Measurements from ENCODE around the gene ZBTB33. TPM values are rescaled to one million over a fixed set of nuclear protein-coding genes. Genes with fewer than 3 reads are reported as not detected.
A peak's percentile ranks its signal among the peaks of the same experiment; 100 is the strongest.

ZBTB33 gene
- total and polyA plus RNA-seq, 2 donors, result 11.8 to 21.2 TPM

DNA sequence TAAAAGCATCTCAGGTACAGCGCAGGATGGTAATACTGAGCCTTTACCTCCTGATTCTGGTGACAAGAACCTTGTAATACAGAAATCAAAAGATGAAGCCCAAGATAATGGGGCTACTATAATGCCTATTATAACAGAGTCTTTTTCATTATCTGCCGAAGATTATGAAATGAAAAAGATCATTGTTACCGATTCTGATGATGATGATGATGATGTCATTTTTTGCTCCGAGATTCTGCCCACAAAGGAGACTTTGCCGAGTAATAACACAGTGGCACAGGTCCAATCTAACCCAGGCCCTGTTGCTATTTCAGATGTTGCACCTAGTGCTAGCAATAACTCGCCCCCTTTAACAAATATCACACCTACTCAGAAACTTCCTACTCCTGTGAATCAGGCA is 3.2 kb downstream of the ZBTB33 start:
- peaks cover 14 to 18% of the 10 kb centered on the region in 2 donors for H3K36me3 ChIP-seq (ENCODE audit: control insufficient read depth in 2 of 2, insufficient read depth in 2 of 2, low read length in 1 of 2)
- no peak overlapping the region for H3K27ac ChIP-seq (ENCODE audit: low read depth in 1 of 2, low read length in 1 of 2)
- no peaks in the 10 kb centered on the region for H3K9me3 ChIP-seq (ENCODE audit: control insufficient read depth in 2 of 2, insufficient read depth in 1 of 2, low read length in 1 of 2)
- WGBS, result 96% methylated on average over 6 of the region's 6 CpGs
- no peaks in the 10 kb centered on the region for H3K4me1 ChIP-seq (ENCODE audit: control insufficient read depth in 2 of 2, insufficient read depth in 2 of 2, low read length in 2 of 2)
- no peak overlapping the region for H3K4me3 ChIP-seq (ENCODE audit: low read length in 2 of 2)
- no peaks in the 10 kb centered on the region for H3K27me3 ChIP-seq (ENCODE audit: control insufficient read depth in 2 of 2, insufficient read depth in 1 of 2, low read length in 1 of 2)
- DNase-seq (ENCODE audit: low read depth in 6 of 9, low spot score in 9 of 9), result no peak

DNA sequence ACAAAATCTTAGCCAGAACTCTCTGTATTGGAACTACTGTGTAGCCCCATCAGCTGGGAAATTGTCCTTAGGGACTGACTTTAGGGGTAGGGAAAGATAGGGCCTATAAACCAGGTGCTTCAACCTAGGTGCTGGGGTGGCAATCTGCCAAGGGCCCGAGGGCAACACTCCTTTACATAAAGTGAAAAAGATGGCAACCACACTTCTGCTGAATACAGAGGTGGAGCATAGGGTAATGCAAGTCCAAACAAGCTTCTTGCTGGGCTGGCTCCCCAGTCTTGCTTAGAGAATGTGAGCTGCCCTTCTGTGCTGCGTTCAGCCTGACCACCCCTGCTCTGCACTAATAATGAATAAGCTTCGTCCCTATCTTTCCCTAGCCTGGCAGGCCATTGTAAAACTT is 9.8 kb downstream of the ZBTB33 start:
- 92% methylated on average over 3 of the region's 3 CpGs for WGBS
- DNase-seq (ENCODE audit: low read depth in 6 of 9, low spot score in 9 of 9), result no peak
- Histone ChIP-seq H3K4me1 (ENCODE audit: control insufficient read depth in 2 of 2, insufficient read depth in 2 of 2, low read length in 2 of 2) (no peaks in the 10 kb centered on the region), H3K27me3 (ENCODE audit: control insufficient read depth in 2 of 2, insufficient read depth in 1 of 2, low read length in 1 of 2) (no peaks in the 10 kb centered on the region), H3K4me3 (ENCODE audit: low read length in 2 of 2) (no peak overlapping the region), H3K36me3 (ENCODE audit: control insufficient read depth in 2 of 2, insufficient read depth in 2 of 2, low read length in 1 of 2) (no peaks in the 10 kb centered on the region), H3K27ac (ENCODE audit: low read depth in 1 of 2, low read length in 1 of 2) (no peak overlapping the region), H3K9me3 (ENCODE audit: control insufficient read depth in 2 of 2, insufficient read depth in 1 of 2, low read length in 1 of 2) (no peaks in the 10 kb centered on the region)

DNA sequence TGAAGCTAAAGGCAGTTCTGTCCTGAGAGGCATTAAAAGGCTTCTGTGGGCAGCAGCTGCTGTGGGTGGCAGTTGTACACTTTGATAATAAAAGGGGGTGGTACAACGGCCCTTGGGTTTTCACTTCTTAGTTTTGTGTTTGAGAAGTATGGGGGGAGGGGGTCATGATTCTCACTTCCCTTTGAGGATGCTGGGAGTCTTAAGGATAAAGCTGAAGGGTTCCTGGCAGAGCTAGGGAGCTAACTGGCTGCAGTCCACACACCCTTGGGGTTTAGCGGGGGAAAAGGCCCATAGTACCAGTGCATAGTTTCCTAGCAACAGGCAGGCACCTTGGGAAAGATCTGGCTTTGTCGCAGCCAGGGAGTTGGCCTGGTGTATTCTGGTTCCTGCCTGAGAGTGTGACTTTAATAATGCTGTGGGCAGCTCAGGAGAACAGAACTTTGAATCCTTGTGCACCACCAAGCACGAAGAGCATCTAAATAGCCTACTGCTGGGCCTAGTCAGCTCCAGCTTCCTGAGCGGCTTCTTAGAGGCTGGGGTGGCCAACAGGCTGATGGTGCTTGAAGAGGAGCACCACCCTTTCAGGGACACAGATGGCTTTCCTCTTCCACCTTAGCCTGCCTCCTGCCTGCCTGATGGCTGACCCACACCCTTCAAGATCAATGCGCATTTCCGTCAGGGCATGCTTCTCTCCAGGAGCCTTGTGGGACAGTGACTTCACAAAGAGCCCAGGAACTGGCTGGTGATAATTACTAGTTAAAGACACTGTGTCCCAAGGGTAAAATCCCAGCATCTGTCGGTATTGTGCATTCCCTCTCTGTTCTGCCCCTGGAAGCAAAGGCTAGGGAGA is 12.5 kb downstream of the ZBTB33 start:
- Histone ChIP-seq H3K27ac (ENCODE audit: low read depth in 1 of 2, low read length in 1 of 2) (no peak overlapping the region), H3K9me3 (ENCODE audit: control insufficient read depth in 2 of 2, insufficient read depth in 1 of 2, low read length in 1 of 2) (no peaks in the 10 kb centered on the region), H3K36me3 (ENCODE audit: control insufficient read depth in 2 of 2, insufficient read depth in 2 of 2, low read length in 1 of 2) (no peaks in the 10 kb centered on the region), H3K4me3 (ENCODE audit: low read length in 2 of 2) (no peak overlapping the region), H3K4me1 (ENCODE audit: control insufficient read depth in 2 of 2, insufficient read depth in 2 of 2, low read length in 2 of 2) (no peaks in the 10 kb centered on the region), H3K27me3 (ENCODE audit: control insufficient read depth in 2 of 2, insufficient read depth in 1 of 2, low read length in 1 of 2) (no peaks in the 10 kb centered on the region)
- DNase-seq (ENCODE audit: low read depth in 6 of 9, low spot score in 9 of 9), result peak in 1 of 9 donors; percentile 5
- WGBS, result 92% methylated on average over 8 of the region's 8 CpGs

GRCh38 chrX:120264341-120264740 is 13.7 kb downstream of the ZBTB33 start:
- Histone ChIP-seq H3K27me3 (ENCODE audit: control insufficient read depth in 2 of 2, insufficient read depth in 1 of 2, low read length in 1 of 2) (no peaks in the 10 kb centered on the region), H3K4me1 (ENCODE audit: control insufficient read depth in 2 of 2, insufficient read depth in 2 of 2, low read length in 2 of 2) (no peaks in the 10 kb centered on the region), H3K9me3 (ENCODE audit: control insufficient read depth in 2 of 2, insufficient read depth in 1 of 2, low read length in 1 of 2) (no peaks in the 10 kb centered on the region), H3K27ac (ENCODE audit: low read depth in 1 of 2, low read length in 1 of 2) (no peak overlapping the region), H3K4me3 (ENCODE audit: low read length in 2 of 2) (no peak overlapping the region), H3K36me3 (ENCODE audit: control insufficient read depth in 2 of 2, insufficient read depth in 2 of 2, low read length in 1 of 2) (no peaks in the 10 kb centered on the region)
- DNase-seq (ENCODE audit: low read depth in 6 of 9, low spot score in 9 of 9), result no peak

- peak in 1 of 9 donors; percentile 26 for DNase-seq (ENCODE audit: low read depth in 6 of 9, low spot score in 9 of 9)
- 83% methylated on average over 1 of the region's 1 CpG for WGBS
- H3K4me3 ChIP-seq (ENCODE audit: low read length in 2 of 2), result no peak overlapping the region
- peak overlapping the region; percentile 11 to 31 for H3K27ac ChIP-seq (ENCODE audit: low read depth in 1 of 2, low read length in 1 of 2)
- H3K36me3 ChIP-seq (ENCODE audit: control insufficient read depth in 2 of 2, insufficient read depth in 2 of 2, low read length in 1 of 2), result no peaks in the 10 kb centered on the region
- no peaks in the 10 kb centered on the region for H3K27me3 ChIP-seq (ENCODE audit: control insufficient read depth in 2 of 2, insufficient read depth in 1 of 2, low read length in 1 of 2)
- no peaks in the 10 kb centered on the region for H3K4me1 ChIP-seq (ENCODE audit: control insufficient read depth in 2 of 2, insufficient read depth in 2 of 2, low read length in 2 of 2)
- H3K9me3 ChIP-seq (ENCODE audit: control insufficient read depth in 2 of 2, insufficient read depth in 1 of 2, low read length in 1 of 2), result no peaks in the 10 kb centered on the region
Observed at GRCh38 chrX:120269373-120270035, 18.9 kb downstream of the ZBTB33 start.

DNA sequence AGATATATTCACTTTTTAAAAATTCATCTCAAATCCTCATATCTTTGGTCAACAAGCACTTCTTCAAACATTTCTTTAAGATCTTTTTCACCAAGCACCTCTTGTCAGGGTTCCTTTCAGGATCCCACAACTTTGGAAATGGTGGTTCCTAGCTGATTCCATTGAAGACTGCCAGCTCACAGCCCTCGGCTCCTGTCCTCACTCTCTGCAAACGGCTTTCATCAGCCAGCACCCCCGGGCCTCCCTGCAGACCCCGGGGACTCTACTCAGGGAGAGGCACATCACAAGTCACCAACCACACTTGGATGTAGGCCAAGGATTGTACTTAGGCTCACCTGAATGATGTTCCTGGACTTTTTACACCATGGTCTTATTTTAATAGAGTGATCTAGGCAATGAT is 20.0 kb downstream of the ZBTB33 start:
- Histone ChIP-seq H3K36me3 (ENCODE audit: control insufficient read depth in 2 of 2, insufficient read depth in 2 of 2, low read length in 1 of 2) (no peaks in the 10 kb centered on the region), H3K27me3 (ENCODE audit: control insufficient read depth in 2 of 2, insufficient read depth in 1 of 2, low read length in 1 of 2) (no peaks in the 10 kb centered on the region), H3K9me3 (ENCODE audit: control insufficient read depth in 2 of 2, insufficient read depth in 1 of 2, low read length in 1 of 2) (no peaks in the 10 kb centered on the region), H3K27ac (ENCODE audit: low read depth in 1 of 2, low read length in 1 of 2) (no peak overlapping the region), H3K4me3 (ENCODE audit: low read length in 2 of 2) (no peak overlapping the region), H3K4me1 (ENCODE audit: control insufficient read depth in 2 of 2, insufficient read depth in 2 of 2, low read length in 2 of 2) (no peaks in the 10 kb centered on the region)
- DNase-seq (ENCODE audit: low read depth in 6 of 9, low spot score in 9 of 9), result no peak
- WGBS, result 94% methylated on average over 4 of the region's 4 CpGs

DNA sequence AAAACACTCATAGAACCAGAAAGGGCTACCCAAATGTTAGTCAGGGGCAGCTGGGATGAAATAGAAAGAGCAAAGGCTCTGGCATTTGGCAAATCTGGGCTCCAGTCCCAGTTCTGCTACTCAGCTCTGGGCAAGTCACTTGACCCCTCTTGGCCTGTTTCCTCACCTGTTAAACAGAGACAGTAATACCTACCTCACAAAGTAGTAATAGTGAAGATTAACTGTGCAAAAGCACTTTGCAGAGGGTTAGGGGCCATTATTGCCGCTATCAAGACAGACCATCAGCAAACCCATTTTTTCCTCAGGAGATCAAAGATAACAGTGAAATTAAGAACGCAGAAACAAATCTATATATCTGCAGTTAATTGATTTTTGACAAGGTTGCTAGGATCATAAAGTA is 20.6 kb downstream of the ZBTB33 start:
- Histone ChIP-seq H3K4me1 (ENCODE audit: control insufficient read depth in 2 of 2, insufficient read depth in 2 of 2, low read length in 2 of 2) (no peaks in the 10 kb centered on the region), H3K9me3 (ENCODE audit: control insufficient read depth in 2 of 2, insufficient read depth in 1 of 2, low read length in 1 of 2) (no peaks in the 10 kb centered on the region), H3K27me3 (ENCODE audit: control insufficient read depth in 2 of 2, insufficient read depth in 1 of 2, low read length in 1 of 2) (no peaks in the 10 kb centered on the region), H3K36me3 (ENCODE audit: control insufficient read depth in 2 of 2, insufficient read depth in 2 of 2, low read length in 1 of 2) (no peaks in the 10 kb centered on the region), H3K27ac (ENCODE audit: low read depth in 1 of 2, low read length in 1 of 2) (no peak overlapping the region), H3K4me3 (ENCODE audit: low read length in 2 of 2) (no peak overlapping the region)
- DNase-seq (ENCODE audit: low read depth in 6 of 9, low spot score in 9 of 9), result no peak
- WGBS, result 93% methylated on average over 2 of the region's 2 CpGs

DNA sequence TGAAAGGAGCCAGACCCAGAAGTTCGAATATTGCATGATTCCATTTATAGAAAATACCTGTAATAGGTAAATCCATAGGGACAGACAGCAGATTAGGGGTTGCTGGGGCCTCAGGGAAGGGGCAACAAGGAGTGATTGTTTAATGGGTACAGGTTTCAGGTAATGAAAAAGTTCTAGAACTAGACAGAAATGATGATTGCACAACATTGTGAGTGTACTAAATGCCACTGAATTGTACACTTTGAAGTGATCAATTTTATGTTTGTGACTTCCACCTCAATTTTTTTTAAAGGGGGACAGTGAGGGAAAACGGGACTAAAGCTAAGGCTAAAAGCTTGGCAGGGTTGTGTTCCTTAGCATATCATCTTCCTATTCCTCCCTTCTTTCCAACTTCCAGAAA is 23.5 kb downstream of the ZBTB33 start:
- H3K9me3 ChIP-seq (ENCODE audit: control insufficient read depth in 2 of 2, insufficient read depth in 1 of 2, low read length in 1 of 2), result no peaks in the 10 kb centered on the region
- no peak overlapping the region for H3K4me3 ChIP-seq (ENCODE audit: low read length in 2 of 2)
- no peaks in the 10 kb centered on the region for H3K27me3 ChIP-seq (ENCODE audit: control insufficient read depth in 2 of 2, insufficient read depth in 1 of 2, low read length in 1 of 2)
- WGBS, result 95% methylated on average over 2 of the region's 2 CpGs
- H3K36me3 ChIP-seq (ENCODE audit: control insufficient read depth in 2 of 2, insufficient read depth in 2 of 2, low read length in 1 of 2), result no peaks in the 10 kb centered on the region
- no peak overlapping the region for H3K27ac ChIP-seq (ENCODE audit: low read depth in 1 of 2, low read length in 1 of 2)
- H3K4me1 ChIP-seq (ENCODE audit: control insufficient read depth in 2 of 2, insufficient read depth in 2 of 2, low read length in 2 of 2), result no peaks in the 10 kb centered on the region
- DNase-seq (ENCODE audit: low read depth in 6 of 9, low spot score in 9 of 9), result no peak

DNA sequence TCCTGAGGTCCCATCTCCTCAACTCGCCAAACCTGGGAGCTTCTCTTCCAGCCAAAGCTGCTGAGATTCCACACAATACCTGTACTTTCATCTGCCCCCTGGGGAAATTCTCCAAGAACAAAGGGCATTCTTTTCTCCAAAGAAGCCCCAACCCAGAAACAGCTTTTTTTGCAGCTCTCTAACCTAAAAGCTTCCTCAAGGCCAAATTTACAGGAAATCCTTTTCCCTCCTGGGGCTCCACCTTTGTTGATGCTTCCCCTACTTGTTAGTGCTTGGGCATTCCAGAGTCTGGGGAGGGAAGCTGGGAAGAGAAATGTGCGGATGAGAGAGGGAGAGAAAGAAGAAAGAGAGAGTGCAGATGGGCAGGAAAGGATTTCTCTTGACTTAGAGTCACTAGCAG is 24.3 kb downstream of the ZBTB33 start:
- 96% methylated on average over 2 of the region's 2 CpGs for WGBS
- no peaks in the 10 kb centered on the region for H3K36me3 ChIP-seq (ENCODE audit: control insufficient read depth in 2 of 2, insufficient read depth in 2 of 2, low read length in 1 of 2)
- H3K4me1 ChIP-seq (ENCODE audit: control insufficient read depth in 2 of 2, insufficient read depth in 2 of 2, low read length in 2 of 2), result no peaks in the 10 kb centered on the region
- no peak overlapping the region for H3K27ac ChIP-seq (ENCODE audit: low read depth in 1 of 2, low read length in 1 of 2)
- H3K9me3 ChIP-seq (ENCODE audit: control insufficient read depth in 2 of 2, insufficient read depth in 1 of 2, low read length in 1 of 2), result no peaks in the 10 kb centered on the region
- no peaks in the 10 kb centered on the region for H3K27me3 ChIP-seq (ENCODE audit: control insufficient read depth in 2 of 2, insufficient read depth in 1 of 2, low read length in 1 of 2)
- DNase-seq (ENCODE audit: low read depth in 6 of 9, low spot score in 9 of 9), result no peak
- no peak overlapping the region for H3K4me3 ChIP-seq (ENCODE audit: low read length in 2 of 2)

All from thymus (tissue), 11 donors.